Measurements from ENCODE around the gene UGT2B7.
"Not testable (repeated sequence)": the region's sequence is repeated elsewhere in the genome, so short reads cannot be mapped to it uniquely, and the experiment has no call there.

UGT2B7 gene

GRCh38 chr4:69089388-69089787, 6.9 kb upstream of the UGT2B7 start:
- DNase-seq = no peak

DNA sequence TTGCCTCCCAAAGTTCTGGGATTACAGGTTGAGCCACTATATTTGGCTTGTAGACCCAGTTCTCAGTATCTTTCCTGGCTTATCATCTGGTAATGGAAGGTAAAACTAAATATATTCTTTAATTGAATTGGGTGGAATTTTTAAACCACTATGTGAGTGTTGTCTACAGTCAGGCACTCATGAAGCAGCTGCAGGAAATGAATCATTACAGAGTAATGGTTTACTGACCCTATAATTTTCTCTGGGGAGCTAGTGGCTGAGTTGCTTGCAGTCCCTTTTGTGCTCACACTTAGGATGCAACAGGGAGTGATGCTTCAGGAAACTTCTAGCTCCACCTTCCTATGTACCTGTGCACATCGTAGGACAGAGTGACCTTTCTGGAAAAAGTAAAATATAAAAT, 4.1 kb upstream of the UGT2B7 start:
- no peak for DNase-seq

GRCh38 chr4:69092980-69093568, 3.2 kb upstream of the UGT2B7 start:
- no peak for DNase-seq

DNA sequence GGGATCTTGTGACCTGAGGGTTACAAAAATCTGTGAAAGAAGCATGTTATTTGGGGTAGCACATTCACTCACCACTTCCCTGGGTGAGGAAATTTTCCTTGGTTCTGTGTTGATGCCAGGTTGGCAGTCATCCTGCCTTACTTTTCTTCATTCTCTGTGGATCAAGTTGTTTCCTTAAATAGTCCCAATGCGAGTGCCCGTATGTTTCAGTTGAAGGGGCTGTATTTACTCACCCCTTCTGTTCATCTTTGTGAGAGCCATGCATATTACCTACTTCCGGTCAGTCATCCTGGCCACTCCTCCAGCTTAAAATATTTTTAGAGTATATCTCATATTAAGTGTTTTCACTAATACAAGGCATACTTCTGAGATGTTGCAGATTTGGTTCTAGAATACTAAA, 2.6 kb upstream of the UGT2B7 start:
- no peak for DNase-seq

DNA sequence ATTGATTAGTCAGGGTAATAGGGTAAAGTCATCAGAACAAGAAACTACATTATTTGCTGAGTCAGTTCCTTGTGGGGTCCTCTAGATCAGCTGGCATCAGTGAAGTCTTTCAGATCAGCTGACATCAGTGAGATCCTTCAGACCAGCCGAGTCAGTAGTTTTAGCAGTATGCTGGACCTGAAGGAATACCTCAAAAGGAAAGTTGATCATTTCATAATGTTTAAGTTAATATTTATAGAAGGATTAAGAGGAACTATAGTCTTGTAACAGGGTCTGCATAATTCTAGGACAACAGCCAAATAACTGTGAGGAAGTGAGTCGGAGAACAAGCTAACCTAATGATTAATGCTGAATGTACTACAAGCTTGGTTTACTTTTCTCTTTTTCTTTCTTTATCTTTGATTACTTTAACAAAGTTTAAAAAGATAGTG, 958 bp upstream of the UGT2B7 start:
- no peak for DNase-seq

DNA sequence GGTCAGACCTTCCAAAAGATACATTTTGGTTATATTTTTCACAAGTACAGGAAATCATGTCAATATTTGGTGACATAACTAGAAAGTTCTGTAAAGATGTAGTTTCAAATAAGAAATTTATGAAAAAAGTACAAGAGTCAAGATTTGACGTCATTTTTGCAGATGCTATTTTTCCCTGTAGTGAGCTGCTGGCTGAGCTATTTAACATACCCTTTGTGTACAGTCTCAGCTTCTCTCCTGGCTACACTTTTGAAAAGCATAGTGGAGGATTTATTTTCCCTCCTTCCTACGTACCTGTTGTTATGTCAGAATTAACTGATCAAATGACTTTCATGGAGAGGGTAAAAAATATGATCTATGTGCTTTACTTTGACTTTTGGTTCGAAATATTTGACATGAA, 536 bp downstream of the UGT2B7 start:
- DNase-seq = no peak

DNA sequence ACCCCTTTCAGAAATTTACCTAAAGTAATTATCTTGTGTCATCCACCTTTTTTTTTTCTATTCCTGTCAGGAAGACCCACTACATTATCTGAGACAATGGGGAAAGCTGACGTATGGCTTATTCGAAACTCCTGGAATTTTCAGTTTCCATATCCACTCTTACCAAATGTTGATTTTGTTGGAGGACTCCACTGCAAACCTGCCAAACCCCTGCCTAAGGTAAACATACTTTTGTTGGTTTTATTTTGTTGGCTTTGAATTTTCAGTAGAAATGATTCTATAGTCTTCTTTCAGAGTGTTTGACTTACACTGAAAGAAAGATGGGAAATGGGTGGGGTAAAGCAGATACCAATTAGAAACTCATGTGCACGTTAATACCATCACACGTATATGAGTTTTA, 2.2 kb downstream of the UGT2B7 start:
- DNase-seq = no peak

- no peak for DNase-seq
Measured at GRCh38 chr4:69099910-69100309, 3.6 kb downstream of the UGT2B7 start.

GRCh38 chr4:69102668-69103067, 6.4 kb downstream of the UGT2B7 start:
- DNase-seq = not testable (repeated sequence)

DNA sequence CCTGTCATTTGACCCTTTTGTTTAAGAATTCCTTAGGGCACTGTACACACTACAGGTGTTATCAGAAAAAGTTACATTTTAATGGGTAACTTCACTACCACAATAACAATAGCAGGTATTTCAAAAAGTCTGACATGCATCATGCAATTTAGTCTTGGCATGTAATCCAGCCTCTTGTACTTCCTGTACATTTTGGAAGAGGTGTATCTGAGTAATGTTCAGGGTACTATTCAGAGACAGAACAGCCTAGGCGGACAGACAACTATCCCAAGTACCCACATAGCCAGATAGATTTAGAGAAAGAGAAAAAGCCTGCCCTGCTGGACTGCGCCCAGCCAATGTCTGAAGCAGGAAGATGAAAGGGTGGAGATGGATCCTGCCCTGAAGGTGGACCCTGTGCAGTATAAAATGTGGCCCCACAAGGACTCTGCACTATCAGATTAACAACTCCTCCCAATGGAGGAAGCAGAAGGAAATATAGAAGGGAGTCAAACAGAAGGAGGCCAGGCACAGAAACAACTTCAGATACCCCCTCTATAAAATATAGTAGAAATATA, 8.5 kb downstream of the UGT2B7 start:
- DNase-seq = no peak

DNA sequence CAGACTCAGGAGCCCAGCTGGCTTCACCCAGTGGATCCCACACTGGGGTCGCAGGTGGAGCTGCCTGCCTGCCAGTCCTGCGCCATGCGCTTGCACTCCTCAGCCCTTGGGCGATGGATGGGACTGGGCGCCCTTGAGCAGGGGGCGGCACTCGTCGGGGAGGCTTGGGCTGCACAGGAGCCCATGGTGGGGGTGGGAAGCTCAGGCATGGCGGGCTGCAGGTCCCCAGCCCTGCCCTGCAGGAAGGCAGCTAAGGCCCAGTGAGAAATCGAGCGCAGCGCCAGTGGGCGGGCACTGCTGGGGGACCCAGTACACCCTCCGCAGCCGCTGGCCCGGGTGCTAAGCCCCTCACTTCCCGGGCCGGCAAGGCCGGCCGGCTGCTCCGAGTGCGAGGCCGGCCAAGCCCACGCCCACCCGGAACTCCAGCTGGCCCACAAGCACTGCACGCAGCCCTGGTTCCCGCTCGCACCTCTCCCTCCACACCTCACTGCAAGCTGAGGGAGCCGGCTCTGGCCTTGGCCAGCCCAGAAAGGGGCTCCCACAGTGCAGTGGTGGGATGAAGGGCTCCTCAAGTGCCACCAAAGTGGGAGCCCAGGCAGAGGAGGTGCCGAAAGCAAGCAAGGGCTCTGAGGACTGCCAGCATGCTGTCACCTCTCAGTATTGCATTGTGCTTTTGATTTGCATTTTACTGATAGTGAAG, 19.0 kb downstream of the UGT2B7 start:
- DNase-seq = not testable (repeated sequence)

GRCh38 chr4:69115851-69116213, 19.6 kb downstream of the UGT2B7 start:
- no peak for DNase-seq

- no peak for DNase-seq
Measured at GRCh38 chr4:69116645-69117321, 20.5 kb downstream of the UGT2B7 start.

GRCh38 chr4:69120870-69121269, 24.6 kb downstream of the UGT2B7 start:
- no peak for DNase-seq

GRCh38 chr4:69122476-69122875, 26.2 kb downstream of the UGT2B7 start:
- DNase-seq = no peak

- no peak for DNase-seq
Measured at GRCh38 chr4:69124941-69125340, 28.7 kb downstream of the UGT2B7 start.

DNA sequence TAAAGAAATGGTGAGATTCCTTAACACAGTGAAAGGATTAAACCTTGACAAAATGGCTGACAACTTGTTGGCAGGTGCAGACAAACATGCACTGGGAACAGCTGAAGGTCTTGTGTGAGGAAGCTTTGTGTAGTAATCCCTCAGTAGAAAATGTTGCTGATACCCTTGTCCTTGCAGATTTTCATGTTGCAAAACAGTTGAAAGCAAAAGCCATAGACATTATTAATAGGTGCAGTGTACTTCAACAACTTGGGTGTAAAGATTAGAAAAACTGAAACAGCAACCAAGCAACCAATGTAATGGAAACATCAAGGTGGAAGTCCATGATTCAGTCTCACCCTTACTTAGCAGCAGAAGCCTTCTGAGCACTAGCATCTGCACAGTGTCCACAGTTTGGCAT, 29.8 kb downstream of the UGT2B7 start:
- no peak for DNase-seq

- DNase-seq = no peak
Measured at GRCh38 chr4:69133993-69134392, 37.7 kb downstream of the UGT2B7 start.

- DNase-seq = no peak
Measured at GRCh38 chr4:69134471-69134870, 38.2 kb downstream of the UGT2B7 start.

DNA sequence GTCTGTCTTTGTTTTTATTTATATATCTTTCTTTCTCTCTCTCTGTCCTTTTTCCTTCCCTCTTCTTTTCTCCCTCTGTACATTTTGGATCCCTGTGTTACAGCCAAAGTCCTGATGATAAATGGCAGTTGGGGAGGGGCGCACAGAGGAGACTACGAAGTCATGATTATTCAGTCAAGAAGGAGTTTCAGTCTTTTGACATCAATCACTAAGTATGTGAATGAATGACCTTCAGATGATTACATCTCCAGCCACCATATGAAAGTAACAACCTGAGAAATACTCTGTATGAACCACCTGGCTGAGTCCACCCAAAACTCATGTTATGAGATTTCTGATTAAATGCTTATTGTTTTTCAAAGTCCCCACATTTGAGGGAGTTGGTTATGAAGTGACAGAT, 45.0 kb downstream of the UGT2B7 start:
- no peak for DNase-seq

DNA sequence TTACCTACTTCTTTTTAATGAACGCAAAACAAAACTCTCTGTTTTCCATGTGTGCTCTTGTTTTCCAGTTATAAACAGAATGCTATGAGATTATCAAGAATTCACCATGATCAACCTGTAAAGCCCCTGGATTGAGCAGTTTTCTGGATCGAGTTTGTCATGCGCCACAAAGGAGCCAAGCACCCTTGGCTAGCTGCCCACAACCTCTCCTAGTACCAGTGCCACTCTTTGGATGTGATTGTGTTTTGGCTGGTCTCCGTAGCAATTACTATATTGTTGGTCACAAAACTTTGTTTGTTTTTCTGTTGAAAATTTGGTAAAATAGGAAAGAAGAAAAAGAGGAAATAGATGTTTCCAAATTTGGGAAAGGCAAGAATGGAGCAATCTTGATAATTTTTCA, 51.1 kb downstream of the UGT2B7 start:
- DNase-seq = no peak

DNA sequence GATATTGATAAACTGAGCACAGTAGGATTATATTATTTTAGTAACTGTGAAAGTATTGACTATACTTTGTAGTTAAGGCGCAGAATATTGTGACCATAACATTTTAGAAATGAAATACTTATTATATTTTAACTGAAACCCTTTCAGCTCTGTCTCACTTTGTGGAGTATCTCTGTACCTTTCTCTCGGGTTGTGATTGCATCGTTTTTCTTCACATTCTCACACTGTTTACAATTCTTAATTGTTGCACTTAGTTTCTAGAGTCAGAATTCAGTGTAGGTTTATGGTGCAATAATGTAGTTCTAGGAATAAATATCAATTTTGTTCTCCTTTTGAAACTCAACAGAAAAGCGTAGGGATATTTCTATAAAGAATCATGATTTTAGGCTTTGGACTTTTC, 57.7 kb downstream of the UGT2B7 start:
- DNase-seq = no peak

DNA sequence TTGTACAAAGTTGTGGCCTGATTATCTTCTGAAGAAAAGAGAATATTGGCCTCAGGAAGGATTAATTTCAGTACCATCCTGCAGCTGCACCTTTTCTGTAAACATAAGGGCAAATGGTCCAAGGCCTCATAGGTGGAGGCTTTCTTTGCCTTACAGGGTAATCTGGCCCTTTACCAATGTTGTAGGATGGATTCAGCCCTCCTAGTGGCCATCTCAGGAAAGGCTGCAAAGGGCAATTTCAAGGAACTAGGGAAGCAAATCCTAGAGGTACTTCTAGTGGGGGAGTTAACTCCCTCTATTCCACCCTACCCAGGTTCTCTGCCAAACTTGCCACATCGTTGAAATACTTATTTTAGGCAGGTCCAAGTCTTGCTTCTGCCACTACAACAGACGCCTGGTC, 60.6 kb downstream of the UGT2B7 start:
- DNase-seq = no peak
